Activated CD4-positive, alpha-beta T cell treated with anti-CD3 and anti-CD28 coated beads, Interleukin-2, Interleukin-6, amounts not matched to agents 100 ng/mL and 50 ng/mL, durations not matched to agents 16 hours and 8 hours (primary cell): ENCODE results near the gene ERAP2.
"Not testable (repeated sequence)": the region's sequence is repeated elsewhere in the genome, so short reads cannot be mapped to it uniquely, and the experiment has no call there.

Experiments used
- DNase-seq: peaks from one replicate; pipeline ENCODE4 v3.0.0-alpha.2; 2020

ERAP2 gene

GRCh38 chr5:96864922-96865530 is 11.3 kb upstream of the ERAP2 start:
- no peak for DNase-seq

- DNase-seq: peak; percentile 76
Measured at GRCh38 chr5:96868603-96869371, 7.5 kb upstream of the ERAP2 start.

- DNase-seq: no peak
Measured at GRCh38 chr5:96869372-96869641, 7.0 kb upstream of the ERAP2 start.

DNA sequence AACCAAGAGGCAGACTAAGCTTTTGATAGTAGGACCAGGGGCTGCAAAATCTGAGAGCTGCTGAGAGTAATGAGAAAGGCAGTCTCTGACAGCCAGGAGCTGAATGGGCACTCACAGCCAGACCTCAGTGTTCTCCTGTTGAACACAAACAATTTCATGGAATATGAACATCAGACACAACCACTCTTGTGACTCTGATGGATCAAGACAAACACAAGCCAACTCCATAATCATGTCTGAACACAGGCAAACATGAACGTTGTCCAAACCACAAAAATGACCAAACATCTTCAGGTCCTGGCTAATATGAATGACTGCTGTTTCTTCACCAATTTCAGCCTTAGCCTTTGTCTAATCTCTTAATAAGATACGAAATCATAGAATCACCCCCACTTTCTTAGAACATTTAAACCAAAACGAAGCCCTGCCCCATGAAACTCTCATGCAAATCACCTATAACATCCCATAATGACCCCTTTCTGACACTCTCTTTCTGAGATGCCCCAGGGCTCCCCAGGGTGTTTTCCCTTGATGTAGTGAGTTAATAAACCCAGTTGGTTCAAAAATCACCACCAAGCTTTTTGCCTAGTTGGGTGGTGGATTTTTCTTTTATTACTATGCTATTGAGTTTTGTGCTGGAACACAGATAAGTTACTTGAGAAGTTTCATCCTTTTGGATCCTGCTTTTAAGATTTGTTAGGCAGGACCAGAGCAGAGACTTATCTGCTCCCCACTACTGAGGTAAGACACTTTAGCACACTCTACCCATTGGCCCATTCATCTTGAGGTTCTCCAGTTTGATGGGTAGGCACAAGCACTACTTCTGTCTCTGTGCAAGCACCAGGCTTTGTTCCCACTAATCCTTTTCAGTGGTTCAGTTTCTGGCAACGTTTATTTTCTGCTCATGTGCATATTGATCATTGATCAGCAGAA is 5.9 kb upstream of the ERAP2 start:
- DNase-seq: peak; percentile 58

- DNase-seq: no peak
Measured at GRCh38 chr5:96871027-96871399, 5.3 kb upstream of the ERAP2 start.

DNA sequence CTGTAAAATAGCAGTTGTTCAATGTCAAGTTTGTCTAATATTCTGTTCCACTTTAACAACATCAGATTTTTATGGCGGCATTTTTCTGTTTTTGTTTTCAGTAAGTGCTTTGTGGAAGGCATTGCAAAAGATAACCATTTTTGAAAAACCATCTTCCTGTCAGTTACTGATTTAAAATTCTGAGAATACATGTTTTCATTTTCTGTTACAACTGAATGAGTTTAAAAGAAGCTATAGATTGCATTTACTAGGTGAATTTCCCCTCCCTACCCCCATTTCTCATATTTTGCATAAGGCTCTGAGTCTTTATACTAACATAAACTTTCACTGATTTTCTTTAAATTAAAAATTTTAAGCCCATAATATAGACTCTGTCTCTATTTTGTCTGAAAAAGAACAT is 4.6 kb upstream of the ERAP2 start:
- DNase-seq: peak; percentile 42

GRCh38 chr5:96873449-96873848 is 2.9 kb upstream of the ERAP2 start:
- DNase-seq: no peak

GRCh38 chr5:96874631-96875030 is 1.7 kb upstream of the ERAP2 start:
- no peak for DNase-seq

DNA sequence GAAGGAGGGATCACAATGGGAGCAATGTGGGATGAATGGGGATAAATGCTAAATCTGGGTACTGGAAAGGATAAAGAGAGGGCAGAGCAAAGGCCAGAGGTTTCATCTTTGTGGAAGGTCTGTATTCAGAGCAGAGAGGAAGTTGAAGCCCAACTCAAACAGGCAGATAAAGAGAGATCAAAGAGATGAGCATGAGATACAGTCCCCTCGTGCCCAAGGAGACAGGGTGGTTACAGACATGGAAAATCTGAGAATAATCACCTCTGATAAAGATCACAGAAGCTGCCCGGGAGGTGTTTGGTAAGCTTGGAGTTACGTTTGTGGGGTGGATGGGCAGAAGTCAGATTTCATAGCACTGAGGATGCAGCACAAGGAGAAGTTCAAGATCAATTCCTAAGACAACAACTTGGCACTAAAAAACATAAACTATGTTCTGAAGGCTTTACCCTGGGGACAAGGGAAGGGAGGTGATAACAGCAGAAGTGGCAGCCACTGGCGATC is 459 bp upstream of the ERAP2 start:
- peak; percentile 59 for DNase-seq

DNA sequence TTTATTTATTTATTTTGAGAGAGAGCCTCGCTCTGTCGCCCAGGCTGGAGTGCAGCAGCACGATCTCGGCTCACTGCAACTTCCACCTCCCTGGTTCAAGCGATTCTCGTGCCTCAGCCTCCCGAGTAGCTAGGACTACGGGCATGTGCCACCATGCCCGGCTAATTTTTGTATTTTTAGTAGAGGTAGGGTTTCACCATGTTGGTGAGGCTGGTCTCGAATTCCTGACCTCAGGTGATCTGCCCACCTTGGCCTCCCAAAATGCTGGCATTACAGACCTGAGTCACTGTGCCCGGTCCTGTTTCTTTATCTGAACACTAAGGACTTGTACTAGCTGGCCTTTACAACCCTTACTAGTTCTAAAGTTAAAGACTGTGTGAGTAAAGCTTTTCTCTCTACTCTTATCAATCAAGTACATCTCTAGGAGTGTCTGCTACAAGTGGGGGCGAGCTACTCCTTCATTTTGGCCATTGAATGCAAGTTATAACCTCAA is 723 bp downstream of the ERAP2 start:
- DNase-seq: not testable (repeated sequence)

GRCh38 chr5:96879665-96880064 is 3.4 kb downstream of the ERAP2 start:
- DNase-seq: no peak

GRCh38 chr5:96880444-96881164 is 4.3 kb downstream of the ERAP2 start:
- no peak for DNase-seq

GRCh38 chr5:96881511-96882115 is 5.3 kb downstream of the ERAP2 start:
- DNase-seq: peak; percentile 49

DNA sequence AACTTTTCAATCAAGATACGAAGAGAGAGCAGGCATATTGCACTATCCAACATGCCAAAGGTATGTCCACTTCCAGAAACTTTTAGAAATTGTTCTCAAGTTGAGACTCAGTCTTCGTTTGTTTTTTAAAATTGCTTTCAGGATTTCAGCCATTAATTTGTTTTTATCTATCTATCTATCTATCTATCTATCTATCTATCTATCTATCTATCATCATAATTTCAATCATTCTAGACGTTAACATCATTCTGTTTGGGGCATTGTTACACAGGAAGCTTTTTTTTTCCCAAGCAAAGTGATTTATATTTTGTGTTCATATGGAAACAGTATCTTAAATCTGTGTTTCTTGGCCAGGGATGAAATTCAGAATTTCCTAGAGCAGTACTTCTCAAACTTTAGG is 7.6 kb downstream of the ERAP2 start:
- no peak for DNase-seq

DNA sequence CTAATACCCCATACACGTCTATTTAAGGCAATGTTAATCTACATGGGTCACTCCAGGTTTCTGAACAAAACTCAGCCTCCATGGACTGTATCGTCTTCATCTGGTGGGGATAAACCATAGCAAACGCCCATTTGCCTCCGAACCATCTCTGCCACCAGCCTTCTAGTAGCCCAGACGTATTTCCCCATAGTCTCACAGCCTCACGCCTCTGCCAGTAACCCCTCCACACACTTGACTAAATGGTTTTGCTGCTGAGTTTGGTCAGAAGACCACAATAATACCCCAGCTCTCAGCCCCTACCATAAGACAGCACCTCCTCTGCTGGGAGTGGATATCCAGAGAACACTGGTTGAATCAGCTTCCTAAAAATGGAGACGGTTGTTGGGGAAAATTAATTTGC is 8.7 kb downstream of the ERAP2 start:
- no peak for DNase-seq

GRCh38 chr5:96885518-96886338 is 9.4 kb downstream of the ERAP2 start:
- DNase-seq: peak; percentile 51

DNA sequence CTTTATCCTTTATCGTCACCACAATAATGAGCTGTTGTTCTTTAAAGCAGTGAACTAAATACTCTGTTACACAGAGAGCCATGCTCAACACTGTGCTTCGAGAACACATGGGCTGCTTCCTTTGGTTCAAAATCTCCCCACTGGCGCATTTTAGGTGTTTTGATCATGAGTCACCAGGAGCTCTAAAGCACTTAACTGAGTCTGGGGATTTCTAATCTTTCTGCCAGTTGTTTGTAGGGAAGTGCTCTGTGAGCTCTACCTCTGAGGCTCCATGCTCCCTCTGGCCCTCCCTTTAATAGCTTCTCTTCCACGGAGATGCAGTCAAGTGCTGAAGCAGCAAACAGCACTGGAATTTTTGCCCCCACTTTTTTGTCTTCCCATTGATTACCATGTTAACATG is 17.0 kb downstream of the ERAP2 start:
- DNase-seq: peak; percentile 39

DNA sequence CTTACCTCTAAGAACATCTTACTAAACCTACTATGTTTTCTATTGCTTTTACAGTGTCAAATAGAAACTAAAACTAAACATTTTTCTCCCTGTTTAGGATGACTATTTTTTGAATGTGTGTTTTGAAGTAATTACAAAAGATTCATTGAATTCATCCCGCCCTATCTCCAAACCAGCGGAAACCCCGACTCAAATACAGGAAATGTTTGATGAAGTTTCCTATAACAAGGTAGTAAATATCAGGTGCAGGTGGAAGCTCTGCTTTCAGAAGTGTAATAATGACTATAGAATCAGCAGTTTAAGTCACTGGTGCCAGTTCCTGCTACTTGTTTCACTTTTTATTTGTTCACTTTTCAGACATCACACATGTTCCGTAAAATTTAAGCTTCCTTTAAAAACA is 20.0 kb downstream of the ERAP2 start:
- peak; percentile 65 for DNase-seq

GRCh38 chr5:96896806-96897205 is 20.5 kb downstream of the ERAP2 start:
- no peak for DNase-seq

DNA sequence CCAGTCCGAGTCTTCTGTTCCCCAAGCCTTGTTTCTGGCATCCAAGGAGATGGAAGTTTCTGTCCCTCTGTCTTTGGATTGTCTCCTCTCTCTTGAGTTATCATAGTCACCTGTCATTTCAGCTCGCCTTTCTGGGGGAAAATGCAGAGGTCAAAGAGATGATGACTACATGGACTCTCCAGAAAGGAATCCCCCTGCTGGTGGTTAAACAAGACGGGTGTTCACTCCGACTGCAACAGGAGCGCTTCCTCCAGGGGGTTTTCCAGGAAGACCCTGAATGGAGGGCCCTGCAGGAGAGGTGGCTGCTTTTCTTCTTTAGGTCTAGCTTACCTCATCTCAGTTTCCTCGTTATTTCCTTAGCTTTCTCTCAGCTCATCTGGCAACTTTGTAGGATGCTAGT is 25.1 kb downstream of the ERAP2 start:
- DNase-seq: no peak

DNA sequence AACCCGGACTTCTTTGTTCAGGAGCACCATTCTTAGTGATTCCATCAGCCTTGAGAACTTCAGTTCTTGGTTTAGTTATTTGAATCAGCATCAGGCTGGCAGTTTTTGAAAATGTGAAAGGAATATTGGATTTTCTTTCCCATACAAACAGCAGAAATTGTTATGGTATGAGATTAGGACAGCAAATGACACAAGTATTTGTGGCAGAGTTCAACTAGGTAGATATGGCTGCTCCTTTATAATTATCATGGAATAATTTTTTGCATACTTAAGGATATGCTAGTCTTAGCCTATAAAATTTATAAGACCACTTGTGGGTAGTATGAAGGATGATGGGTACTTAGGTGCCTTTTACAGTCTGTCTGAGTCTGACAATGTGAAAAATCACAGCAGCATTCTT is 25.5 kb downstream of the ERAP2 start:
- DNase-seq: no peak

DNA sequence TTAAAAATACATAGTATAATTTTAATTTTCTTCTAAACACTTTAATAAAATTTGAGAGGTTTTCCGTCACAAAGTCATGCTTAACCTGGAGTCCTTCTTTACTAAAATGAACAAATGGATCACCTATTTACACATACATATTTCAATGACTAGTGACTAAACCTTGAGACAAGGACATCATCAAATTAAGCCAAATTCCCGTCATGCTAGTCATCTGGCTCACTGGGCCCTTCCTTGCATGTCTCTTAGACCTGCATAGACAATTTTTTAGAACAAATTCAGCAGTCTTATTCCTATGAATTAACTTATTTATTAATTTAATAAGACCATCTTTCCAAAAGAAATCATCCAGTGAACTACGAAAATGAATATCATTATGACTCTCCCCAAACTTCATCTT is 26.6 kb downstream of the ERAP2 start:
- DNase-seq: no peak
